GM19328 (cell line): Measurements from ENCODE around the gene TMEM220.
"Not testable (repeated sequence)": the region's sequence is repeated elsewhere in the genome, so short reads cannot be mapped to it uniquely, and the experiment has no call there.

Experiments
- ATAC-seq: cut with Tn5 transposase; IDR thresholded peaks from one replicate; pipeline ENCODE4 v1.9.1; 2021; ENCODE audit warnings: mild to moderate bottlenecking, moderate library complexity; ENCODE audit not compliant: unreplicated experiment

TMEM220 gene

DNA sequence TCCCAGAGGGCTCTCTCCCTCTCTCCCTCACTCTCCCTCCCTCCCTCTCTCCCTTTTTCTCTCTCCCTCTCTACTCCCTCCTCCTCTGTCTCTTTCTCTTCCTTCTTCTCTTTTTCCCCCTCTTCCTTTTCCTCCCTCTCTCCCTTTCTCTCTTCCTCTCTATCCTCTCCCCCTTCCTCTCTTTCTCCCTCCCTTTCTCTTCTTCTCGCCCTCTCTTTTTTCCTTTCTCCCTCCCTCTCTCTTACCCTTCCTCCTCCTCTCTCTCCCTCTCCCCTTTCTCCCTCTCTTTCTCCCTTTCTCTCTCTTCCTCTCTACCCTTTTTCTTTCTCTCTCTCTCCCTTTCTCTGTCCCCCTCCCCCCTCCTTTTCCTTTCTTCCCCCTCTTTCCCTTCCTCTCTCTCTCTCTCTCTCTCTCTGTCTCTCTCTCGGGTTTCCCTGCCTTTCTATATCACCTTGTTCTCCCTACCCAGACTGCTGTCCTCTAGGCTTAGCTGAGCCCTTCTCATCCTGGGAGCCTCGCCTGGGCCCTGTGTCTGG, 25.8 kb upstream of the TMEM220 start:
- no peak for ATAC-seq

DNA sequence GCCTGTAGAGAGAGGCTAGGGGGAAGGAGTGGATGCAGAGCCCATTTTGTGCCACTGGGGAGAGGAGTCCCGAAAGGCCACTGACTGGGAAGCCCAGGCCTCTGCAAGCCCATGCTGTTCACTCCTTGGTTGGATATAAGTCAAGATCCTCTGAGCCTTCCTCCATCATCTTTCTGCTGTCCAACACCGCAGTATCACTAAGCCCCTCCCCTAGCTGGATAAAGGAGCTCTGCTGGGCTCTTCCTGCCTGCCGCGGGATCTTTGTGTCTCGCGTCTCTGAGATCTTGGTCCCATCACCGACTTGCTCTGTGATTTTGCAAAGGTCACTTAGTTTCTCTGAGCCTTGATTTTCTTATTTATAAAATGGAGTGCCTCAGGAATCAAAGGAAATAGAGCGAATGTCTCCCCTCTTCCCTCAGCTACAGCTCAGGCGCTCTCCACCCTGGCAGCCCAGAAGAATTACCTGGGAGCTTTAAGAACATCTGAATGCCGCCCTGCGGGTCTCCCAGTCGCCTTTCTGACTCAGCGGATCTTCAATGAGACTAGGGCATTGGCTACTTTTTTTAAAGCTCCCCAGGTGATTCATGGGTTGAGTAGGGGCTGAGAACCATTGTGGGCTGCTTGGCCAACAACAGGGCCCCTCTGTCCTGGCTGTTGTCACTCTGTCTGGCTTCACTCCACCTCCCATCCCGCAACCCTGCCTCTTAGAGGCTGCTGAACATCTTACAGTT, 25.2 kb upstream of the TMEM220 start:
- ATAC-seq, result no peak

DNA sequence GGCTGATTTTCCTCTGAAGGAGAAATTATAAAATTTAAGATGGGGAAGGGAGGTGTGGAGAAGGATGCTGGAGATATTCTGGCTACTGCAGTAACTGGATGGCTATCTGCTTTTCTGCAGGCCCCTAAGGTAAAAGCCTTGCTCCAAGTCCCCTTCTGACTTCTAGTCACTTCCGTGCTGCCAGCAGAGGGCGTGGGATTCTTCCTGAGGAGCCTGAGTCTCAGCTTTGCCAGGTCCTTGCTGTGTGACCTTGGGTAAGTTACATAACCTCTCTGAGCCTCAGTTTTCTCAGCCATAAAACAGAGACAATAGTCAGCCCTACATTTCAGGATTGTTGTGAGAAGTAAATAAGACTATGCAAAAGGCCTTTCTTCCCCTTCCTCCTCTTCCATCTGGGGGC, 24.3 kb upstream of the TMEM220 start:
- no peak for ATAC-seq

DNA sequence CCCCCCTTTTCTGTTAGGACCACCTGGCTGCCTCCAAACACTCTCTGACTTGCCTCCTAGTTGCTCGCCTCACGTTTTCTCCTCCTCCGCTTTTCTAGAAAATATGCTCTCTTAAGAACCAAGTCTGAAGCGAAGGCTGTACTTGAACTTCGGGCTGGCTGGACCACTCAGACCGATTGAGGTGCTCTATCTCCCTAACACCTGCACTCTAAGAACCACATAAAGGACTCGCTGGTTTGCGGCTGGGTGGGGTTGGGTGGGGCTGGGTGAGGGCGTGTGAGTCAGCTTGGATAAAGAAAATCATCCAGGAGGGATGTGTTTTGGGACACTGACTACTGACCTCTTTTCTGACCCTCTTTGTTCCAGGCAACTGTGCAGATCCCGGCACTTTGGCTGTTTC, 22.9 kb upstream of the TMEM220 start:
- no peak for ATAC-seq

DNA sequence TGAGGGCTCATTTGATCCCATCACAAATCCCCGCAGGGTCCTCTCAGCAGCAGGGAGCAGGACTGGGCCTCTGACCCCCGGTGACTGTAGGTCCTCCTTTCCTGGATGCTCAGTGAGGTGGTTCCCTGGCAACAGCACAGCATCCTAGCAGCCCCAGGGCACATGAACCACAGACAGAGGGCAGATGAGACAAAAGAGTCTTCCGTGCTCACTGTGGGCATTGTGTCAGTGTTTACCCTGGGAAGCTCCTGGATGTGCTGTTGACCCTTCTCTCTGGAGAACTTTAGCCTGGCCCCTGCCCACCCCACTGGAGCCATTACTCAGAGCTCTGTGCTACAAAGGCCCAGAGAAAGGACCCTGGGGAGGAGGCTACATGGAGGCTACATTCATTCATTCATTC, 21.7 kb upstream of the TMEM220 start:
- ATAC-seq, result no peak

DNA sequence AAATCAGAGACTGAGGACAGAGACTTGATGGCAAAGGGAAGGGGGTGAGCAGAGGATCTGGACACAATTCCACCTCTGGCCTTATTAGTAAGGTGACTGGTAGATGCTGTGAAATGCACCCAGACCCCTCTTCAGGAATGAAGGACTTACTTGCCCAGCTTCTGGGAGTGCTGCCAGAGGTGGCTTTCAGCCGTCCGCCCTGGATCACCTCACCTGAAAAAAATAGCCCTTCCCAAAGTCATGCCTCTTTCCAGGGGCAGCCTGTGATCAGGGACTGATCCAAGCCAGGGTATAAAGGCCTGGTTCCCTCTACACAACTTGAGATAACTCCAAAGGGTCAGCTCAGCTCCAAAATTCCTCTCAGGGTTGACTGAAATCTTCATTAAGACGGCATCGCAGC, 20.4 kb upstream of the TMEM220 start:
- no peak for ATAC-seq

DNA sequence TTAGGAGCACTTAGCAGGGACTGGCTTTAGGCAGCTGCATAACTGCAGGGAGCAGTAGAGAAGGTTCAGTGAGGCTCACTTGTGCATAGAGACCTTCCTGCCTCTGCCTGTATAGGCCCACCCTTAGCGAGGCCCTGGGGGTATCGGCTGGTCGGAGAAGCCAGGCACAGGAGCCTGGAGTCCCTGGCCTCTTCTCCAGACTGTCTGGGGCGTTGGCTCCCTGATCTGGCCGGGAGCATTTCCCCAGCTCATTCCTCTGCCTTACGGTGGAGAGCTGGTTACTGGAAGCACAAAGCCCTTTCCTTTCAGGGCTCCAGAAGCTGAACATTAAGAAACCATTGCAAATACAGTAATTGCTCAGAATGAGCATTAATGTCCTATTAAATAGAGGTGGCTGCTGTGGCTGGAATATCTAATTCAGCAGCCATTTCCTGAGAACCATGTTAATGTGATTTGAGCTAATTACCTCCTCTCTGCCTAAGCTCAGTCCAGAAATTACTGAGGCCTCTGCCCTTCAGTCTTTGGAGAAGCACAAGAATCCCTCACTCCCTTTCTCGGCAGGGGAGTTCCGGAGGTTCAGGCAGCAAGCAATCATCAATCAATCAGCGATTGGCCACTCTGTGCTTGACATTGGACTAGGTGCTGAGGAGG, 18.8 kb upstream of the TMEM220 start:
- ATAC-seq, result no peak

DNA sequence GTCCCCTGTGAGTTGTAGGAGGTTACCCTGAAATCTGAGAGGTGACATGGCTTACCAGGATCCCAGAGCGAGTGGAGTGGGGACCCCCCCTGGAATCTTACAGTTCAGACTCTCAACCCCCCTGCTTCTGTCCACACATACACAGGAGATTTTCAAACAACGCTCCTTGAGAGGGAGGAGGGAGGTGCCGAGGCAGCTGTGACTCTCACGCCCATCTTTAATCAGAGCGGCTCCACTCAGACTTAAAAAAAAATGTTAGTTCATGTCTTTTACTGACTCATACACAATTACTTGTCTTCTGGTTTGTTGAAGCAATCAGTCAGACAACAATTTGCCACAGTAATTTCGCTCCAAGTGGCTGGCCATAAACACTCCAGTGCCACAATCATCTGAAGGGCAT, 15.4 kb upstream of the TMEM220 start:
- ATAC-seq, result no peak

DNA sequence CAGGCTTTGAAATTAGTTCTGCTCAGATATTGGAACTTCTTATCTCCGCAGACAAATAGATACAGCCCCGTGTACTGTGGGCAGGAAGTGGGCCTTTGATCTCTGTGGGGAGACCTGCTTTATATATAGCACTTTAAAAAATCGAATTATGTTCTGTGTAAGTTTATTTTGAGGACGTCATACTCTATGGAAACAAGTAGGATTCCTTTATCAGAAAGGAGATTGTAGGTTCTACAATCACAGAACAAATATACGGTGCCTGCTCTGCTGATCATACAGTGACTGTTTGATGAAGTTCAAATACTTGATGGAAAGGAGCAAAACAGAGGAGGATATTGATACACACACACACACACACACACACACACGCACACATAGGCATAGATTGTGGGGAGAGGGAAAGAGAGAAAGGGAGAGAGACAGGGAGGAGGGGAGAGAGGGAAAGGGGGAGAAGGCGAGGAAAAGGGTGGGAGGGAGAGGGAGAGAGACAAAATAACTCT, 14.7 kb upstream of the TMEM220 start:
- no peak for ATAC-seq

DNA sequence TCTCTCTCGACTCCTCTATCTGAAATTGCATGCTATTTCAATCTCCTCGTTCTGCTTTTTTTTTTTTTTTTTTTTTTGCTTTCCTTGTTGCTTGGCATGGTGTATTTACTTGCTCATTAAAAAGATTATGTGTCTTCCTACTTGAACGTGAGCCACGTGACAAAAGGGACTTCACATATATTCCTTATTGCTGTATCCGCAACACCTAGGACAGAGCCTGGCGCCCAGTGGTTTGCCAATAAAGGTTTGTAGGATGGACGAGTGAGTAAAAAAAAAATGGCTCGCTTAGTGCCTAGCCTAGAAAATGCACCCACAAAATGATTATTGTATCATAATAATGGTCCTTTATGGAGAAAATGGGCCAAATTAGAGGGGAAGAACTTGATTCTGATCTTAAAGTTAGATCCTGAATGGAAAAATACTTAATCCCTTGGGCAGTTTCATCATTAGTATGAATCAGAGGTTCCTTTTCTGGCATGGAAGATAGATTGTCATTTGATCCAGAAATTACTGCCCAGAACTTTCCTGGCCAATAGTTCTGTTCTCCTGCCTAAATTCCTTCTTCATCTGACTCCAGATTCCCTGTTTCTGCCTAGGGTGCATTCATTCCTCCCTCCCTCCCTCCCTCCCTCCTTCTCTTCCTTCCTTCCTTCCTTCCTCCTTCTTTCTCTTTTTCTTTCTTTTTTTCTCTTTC, 13.6 kb upstream of the TMEM220 start:
- no peak for ATAC-seq

DNA sequence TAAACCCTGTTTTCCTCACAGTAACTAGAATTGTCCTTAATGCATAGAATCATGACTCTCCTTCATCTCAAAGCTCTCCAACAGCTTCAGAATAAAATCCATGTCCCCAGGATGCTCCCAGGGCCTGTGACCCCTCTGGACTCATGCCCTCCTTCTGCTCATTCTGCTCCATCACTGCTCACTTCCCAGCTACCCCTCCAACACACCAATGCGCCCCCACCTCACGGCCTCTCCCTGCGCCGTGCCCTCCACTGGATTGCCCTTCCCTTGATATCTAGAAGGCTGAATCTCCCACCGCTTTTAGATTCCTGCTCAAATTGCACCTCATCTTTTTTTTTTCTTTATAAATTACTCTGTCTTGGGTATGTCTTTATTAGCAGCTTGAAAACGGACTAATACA, 12.6 kb upstream of the TMEM220 start:
- no peak for ATAC-seq

DNA sequence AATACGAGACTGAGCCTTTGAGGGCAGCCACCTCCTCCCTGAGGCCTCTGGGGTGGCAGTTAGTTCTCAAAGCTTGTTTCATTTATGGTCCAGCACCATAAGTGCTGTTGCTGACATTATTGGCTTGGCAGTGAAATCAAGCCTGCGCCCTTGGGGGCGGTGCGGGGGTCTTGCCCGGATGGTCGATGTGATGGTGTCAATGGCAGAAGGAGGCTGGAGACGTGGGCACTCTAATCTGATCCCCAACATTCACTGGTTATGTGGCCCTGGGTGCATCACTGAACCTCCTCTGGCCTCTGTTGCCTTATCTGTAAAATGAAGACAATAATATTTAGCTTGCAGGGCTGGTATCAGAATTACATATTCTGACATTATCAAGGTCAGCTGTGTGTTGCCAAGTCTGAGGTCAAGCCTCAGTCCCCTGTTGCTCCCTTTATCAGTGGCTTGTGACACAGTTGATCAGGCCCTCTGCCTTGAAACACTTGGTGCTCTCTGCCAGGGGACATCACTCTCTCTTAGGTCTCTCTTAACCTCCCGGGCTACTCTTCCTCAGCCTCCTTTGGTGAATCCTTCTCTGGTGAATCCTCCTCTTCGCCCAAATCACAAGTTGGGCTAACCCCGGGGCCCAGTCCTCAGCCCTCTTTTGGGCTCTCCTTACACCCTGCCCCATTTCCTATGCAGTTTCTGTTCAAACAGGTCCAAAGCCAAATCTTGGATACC, 11.8 kb upstream of the TMEM220 start:
- ATAC-seq, result no peak

DNA sequence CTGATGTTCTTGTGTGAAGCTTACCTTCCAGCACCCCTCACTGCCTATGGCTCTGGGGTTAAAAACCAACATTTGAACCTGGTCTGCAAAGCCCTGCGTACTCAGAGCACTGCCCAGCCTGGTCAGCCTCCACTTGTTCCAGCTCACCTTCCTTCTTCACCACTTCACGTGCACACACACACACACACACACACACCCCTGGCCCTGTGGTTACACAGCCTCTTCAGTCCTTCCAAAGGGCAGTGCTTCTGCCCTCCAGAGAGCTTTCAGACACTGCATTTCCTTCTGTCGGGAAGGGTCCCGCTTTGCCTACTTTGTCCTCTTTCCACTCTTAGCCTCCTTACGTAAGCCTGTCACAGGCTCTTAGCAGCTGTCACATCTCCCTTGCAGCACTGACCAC, 9.6 kb upstream of the TMEM220 start:
- ATAC-seq, result no peak

DNA sequence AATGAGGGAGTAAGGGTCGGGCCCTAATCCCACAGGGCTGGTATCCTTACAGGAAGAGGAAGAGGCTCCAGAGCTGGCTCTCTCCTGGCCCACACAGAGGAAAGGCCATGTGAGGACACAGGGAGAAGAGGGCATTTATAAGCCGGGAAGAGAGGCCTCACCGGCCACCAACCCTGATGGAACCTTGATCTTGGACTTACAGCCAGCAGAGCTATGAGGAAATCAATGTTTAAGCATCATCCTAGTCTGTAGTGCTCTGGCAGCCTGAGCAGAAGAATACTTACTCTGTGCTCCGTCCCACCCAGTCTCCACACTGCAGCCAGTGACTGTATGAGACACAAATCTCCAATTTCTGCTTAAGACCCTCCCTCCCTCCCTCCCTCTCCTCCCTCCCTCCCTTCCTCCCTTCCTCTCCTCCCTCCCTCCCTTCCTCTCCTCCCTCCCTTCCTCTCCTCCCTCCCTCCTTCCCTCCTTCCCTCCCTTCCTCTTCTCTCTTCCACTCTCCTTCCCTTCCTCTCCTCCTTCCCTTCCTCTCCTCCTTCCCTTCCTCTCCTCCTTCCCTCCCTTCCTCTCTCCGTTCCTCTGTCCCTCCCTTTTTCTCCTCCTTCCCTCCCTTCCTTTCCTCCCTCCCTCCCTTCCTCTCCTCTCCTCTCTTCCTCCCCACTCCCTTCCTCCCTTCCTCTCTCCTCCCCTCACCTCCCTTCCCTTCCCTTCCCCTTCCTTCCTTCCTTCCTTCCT, 8.9 kb upstream of the TMEM220 start:
- no peak for ATAC-seq

DNA sequence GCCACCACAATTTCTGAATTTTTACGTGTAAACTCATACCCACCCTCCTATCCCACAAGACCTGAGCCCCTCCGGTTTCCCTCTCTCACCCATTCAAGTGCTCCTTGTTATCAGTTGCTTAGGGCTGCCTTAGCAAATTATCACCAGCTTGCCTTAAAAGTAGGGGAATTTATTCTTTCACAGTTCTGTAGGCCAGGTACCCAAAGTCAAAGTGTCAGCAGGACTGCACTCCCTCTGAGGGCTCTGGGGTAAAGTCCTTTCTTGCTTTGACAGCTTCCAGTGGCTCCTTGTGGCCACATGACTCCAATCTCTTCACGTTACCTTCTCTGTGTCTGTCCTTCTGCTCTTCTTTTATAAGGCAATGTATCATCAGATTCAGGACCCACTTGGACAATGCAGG, 7.9 kb upstream of the TMEM220 start:
- no peak for ATAC-seq

DNA sequence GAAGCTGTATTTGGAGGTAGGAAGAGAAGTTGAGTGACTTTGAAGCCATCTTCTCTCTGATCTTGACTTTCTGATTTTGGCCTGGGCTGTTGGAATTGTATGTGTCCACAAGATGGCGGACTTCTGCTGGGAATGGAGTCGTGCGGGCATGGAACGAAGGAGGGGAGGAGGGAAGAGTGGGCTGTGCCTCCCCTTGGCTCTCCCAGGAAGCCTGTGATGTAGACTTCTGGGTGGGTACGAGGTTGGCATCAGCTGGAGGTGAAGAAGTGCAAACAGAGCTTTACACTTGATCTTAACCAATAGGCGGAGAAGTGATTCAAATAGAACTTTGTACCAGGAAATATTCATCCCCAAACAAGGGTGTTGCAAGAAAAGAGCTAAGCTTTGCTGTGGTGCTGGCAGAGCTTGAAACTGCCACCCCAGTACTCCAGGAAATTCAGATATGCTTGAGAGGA, 7.4 kb upstream of the TMEM220 start:
- ATAC-seq, result no peak

DNA sequence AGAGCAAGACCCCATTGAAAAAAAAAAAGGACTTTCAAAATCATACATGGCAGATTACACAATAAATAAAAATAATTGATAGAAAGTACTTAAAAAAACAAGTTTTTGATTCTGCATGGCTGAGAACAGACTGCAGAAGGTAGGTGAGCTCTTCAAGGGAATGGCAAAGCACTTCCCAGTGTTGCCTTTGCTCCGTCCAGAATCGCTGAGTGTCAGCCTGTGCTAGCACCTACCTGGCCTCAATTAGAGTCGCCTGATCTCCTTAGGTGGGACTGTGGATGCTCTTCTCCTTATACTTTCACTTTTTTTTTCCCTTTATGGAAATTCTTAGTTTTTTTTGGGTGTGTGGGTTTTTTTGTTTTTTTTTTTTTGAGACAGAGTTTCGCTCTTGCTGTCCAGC, 6.0 kb upstream of the TMEM220 start:
- ATAC-seq, result no peak

DNA sequence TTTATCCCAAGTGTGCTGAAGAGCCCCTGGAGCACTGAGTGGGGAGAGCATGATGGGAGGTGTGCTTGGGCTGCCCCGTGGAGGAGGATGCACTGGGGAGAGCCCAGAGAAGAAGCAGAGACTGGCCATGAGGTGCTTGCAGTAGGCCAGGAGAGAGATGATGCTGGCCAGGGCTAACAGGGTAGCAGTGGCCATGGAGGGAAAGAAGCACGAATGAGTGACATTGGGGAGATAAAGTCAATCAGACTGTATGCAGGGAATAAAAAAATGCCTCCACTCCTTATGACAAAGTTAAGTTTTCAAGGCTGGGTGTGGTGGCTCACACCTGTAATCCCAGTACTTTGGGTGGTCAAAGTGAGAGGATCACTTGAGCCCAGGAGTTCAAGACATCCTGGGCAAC, 5.4 kb upstream of the TMEM220 start:
- no peak for ATAC-seq

DNA sequence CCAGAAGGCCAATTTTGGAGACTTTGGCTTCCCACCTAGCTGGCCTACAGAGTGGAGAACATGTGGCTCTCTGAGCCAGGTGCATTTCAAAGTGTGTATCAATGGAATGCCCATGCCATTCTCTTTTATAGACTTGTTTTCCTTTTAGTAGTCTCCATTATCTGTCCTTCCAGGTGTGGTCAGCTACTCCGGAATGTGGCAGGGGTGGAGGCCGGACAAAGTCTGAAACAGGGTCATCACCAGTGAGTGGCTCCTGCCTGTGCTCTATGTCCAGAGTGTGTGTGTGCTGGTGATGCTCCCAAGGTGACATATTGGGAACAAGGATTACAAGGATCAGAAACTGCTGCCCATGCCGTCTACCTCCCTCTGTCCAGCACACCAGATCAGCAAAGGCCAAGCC, 3.8 kb upstream of the TMEM220 start:
- no peak for ATAC-seq

DNA sequence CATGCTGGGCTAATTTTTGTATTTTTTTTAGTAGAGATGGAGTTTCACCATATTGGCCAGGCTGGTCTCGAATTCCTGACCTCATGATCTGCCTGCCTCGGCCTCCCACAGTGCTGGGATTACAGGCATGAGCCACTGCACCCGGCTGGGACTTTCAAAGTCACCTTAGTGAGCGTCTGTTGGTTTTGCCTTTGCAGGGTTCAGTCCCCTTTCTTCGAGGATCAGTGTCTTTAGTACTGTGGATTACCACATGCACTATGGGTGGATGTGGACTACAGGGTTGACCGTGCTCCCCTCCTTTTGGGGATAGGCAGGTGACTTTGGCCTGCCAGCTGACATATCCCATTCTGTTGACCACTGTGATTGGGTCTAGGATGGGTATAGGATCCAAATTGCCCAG, 2.3 kb upstream of the TMEM220 start:
- ATAC-seq, result not testable (repeated sequence)
